ENCODE data around the gene NR2C2. TPM values are rescaled to one million over a fixed set of nuclear protein-coding genes. Genes with fewer than 3 reads are reported as not detected.
A peak's percentile ranks its signal among the peaks of the same experiment; 100 is the strongest.

Gene NR2C2
- total RNA-seq, 2 experiments from 2014 or later: 47.1 to 47.4 TPM

GRCh38 chr3:15060029-15060428 lies 112.6 kb downstream of the NR2C2 start:
- Mint-ChIP-seq H3K9me3 (peaks cover 3% of the 10 kb centered on the region), H3K27ac (no peak overlapping the region), H3K4me1 (ENCODE audit: low read depth) (peaks cover 47% of the 10 kb centered on the region), H3K4me3 (no peak overlapping the region), H3K27me3 (no peaks in the 10 kb centered on the region), H3K36me3 (ENCODE audit: low read depth) (peaks cover 62% of the 10 kb centered on the region)
- CTCF ChIA-PET: interaction anchor here (0.6 to 1.3 kb wide), 3 partner anchors 8 to 208 kb away, joined by 3 to 5 read pairs (median 4); no protein-coding TSS in a partner anchor
- ATAC-seq (no peak), DNase-seq (no peak)
- TF ChIP-seq CTCF (IDR thresholded peaks at IDR 0.05): no peak
- intact Hi-C loops (cut with micrococcal nuclease): no loop called here
- POLR2A ChIA-PET: interaction anchor here (0.7 kb wide), 1 partner anchor 11 kb away, joined by 3 read pairs; no protein-coding TSS in a partner anchor

- ATAC-seq: no peak
- intact Hi-C loops (cut with micrococcal nuclease): no loop called here
- H3K4me1 Mint-ChIP-seq (ENCODE audit: low read depth): peaks cover 23% of the 10 kb centered on the region
- peaks cover 36% of the 10 kb centered on the region for H3K36me3 Mint-ChIP-seq (ENCODE audit: low read depth)
- no peaks in the 10 kb centered on the region for H3K27me3 Mint-ChIP-seq
- TF ChIP-seq CTCF (IDR thresholded peaks at IDR 0.05): no peak
- peak overlapping the region; percentile 96 for H3K4me3 Mint-ChIP-seq
- ChIA-PET CTCF (interaction anchor here (3.0 kb wide), 1 partner anchor 12 kb away, joined by 14 read pairs; no protein-coding TSS in a partner anchor), POLR2A (interaction anchor here (2.8 to 4.5 kb wide), 2 partner anchors 10 to 34 kb away, joined by 8 to 40 read pairs; partner anchors contain the start of gene RBSN)
- no peak overlapping the region for H3K27ac Mint-ChIP-seq
- H3K9me3 Mint-ChIP-seq: no peaks in the 10 kb centered on the region
- DNase-seq: no peak
Observed at GRCh38 chr3:15063238-15063637, 115.9 kb downstream of the NR2C2 start.

GRCh38 chr3:15063656-15064286 lies 116.4 kb downstream of the NR2C2 start:
- no peak for ATAC-seq
- Mint-ChIP-seq H3K27ac (peak overlapping the region; percentile 97), H3K4me3 (peak overlapping the region; percentile 96), H3K9me3 (no peaks in the 10 kb centered on the region), H3K4me1 (ENCODE audit: low read depth) (peaks cover 21% of the 10 kb centered on the region), H3K36me3 (ENCODE audit: low read depth) (peaks cover 31% of the 10 kb centered on the region), H3K27me3 (no peaks in the 10 kb centered on the region)
- intact Hi-C loops (cut with micrococcal nuclease): no loop called here
- POLR2A ChIA-PET: interaction anchor here (1.0 to 4.5 kb wide), 7 partner anchors 10 to 117 kb away, joined by 3 to 40 read pairs (median 7); partner anchors contain the start of genes NR2C2 and RBSN
- CTCF ChIA-PET: interaction anchor here (1.4 to 3.0 kb wide), 3 partner anchors 12 to 15 kb away, joined by 4 to 14 read pairs (median 7); no protein-coding TSS in a partner anchor
- no peak for TF ChIP-seq CTCF (IDR thresholded peaks at IDR 0.05)
- no peak for DNase-seq

- Mint-ChIP-seq H3K4me1 (ENCODE audit: low read depth) (peaks cover 21% of the 10 kb centered on the region), H3K27me3 (no peaks in the 10 kb centered on the region), H3K36me3 (ENCODE audit: low read depth) (peaks cover 26% of the 10 kb centered on the region), H3K4me3 (peak overlapping the region; percentile 96), H3K9me3 (no peaks in the 10 kb centered on the region), H3K27ac (peak overlapping the region; percentile 97)
- DNase-seq (peak; percentile 34), ATAC-seq (peak; percentile 5)
- intact Hi-C loops (cut with micrococcal nuclease): no loop called here
- TF ChIP-seq CTCF (IDR thresholded peaks at IDR 0.05): no peak
- POLR2A ChIA-PET: interaction anchor here (0.8 to 4.5 kb wide), 12 partner anchors 9 to 144 kb away, joined by 3 to 40 read pairs (median 4); partner anchors contain the start of genes NR2C2 and RBSN
- CTCF ChIA-PET: interaction anchor here (1.0 to 3.0 kb wide), 6 partner anchors 11 to 45 kb away, joined by 3 to 14 read pairs (median 4); no protein-coding TSS in a partner anchor
Observed at GRCh38 chr3:15064299-15064834, 117.0 kb downstream of the NR2C2 start.

Measured in activated CD8-positive, alpha-beta T cell treated with anti-CD3 and anti-CD28 coated beads for 36 hours (primary cell).